ENCODE data around the gene TTC4.

TTC4 gene

GRCh38 chr1:54748094-54748835, 32.6 kb downstream of the TTC4 start:
- no peak for TF ChIP-seq GATA3 (IDR thresholded peaks at IDR 0.05; ENCODE audit: low read depth, low read length)

- TF ChIP-seq GATA2 (IDR thresholded peaks at IDR 0.05; ENCODE audit: low read depth, low read length) (no peak), GATA3 (IDR thresholded peaks at IDR 0.05; ENCODE audit: low read depth, low read length) (no peak)
Observed at GRCh38 chr1:54750596-54750995, 34.9 kb downstream of the TTC4 start.

- TF ChIP-seq GATA3 (IDR thresholded peaks at IDR 0.05; ENCODE audit: low read depth, low read length) (no peak), GATA2 (IDR thresholded peaks at IDR 0.05; ENCODE audit: low read depth, low read length) (no peak)
Observed at GRCh38 chr1:54751426-54751825, 35.8 kb downstream of the TTC4 start.

GRCh38 chr1:54754045-54754444, 38.4 kb downstream of the TTC4 start:
- TF ChIP-seq GATA2 (IDR thresholded peaks at IDR 0.05; ENCODE audit: low read depth, low read length), result no peak
- no peak for TF ChIP-seq GATA3 (IDR thresholded peaks at IDR 0.05; ENCODE audit: low read depth, low read length)

GRCh38 chr1:54754486-54755285, 39.0 kb downstream of the TTC4 start:
- TF ChIP-seq GATA3 (IDR thresholded peaks at IDR 0.05; ENCODE audit: low read depth, low read length) (no peak), GATA2 (IDR thresholded peaks at IDR 0.05; ENCODE audit: low read depth, low read length) (no peak)

- TF ChIP-seq GATA2 (IDR thresholded peaks at IDR 0.05; ENCODE audit: low read depth, low read length) (no peak), GATA3 (IDR thresholded peaks at IDR 0.05; ENCODE audit: low read depth, low read length) (no peak)
Observed at GRCh38 chr1:54757833-54758232, 42.2 kb downstream of the TTC4 start.

- no peak for TF ChIP-seq GATA3 (IDR thresholded peaks at IDR 0.05; ENCODE audit: low read depth, low read length)
- no peak for TF ChIP-seq GATA2 (IDR thresholded peaks at IDR 0.05; ENCODE audit: low read depth, low read length)
Observed at GRCh38 chr1:54758678-54759348, 43.2 kb downstream of the TTC4 start.

GRCh38 chr1:54763816-54764132, 48.1 kb downstream of the TTC4 start:
- no peak for TF ChIP-seq GATA3 (IDR thresholded peaks at IDR 0.05; ENCODE audit: low read depth, low read length)
- TF ChIP-seq GATA2 (IDR thresholded peaks at IDR 0.05; ENCODE audit: low read depth, low read length), result no peak

- TF ChIP-seq GATA3 (IDR thresholded peaks at IDR 0.05; ENCODE audit: low read depth, low read length) (no peak), GATA2 (IDR thresholded peaks at IDR 0.05; ENCODE audit: low read depth, low read length) (no peak)
Observed at GRCh38 chr1:54764133-54764921, 48.7 kb downstream of the TTC4 start, which contains the start of gene PARS2. Gene PARS2, minus strand, starts transcription at chr1:54764523. Its CDS starts 5,362 bp downstream, at chr1:54759161.

- TF ChIP-seq GATA3 (IDR thresholded peaks at IDR 0.05; ENCODE audit: low read depth, low read length), result no peak
- TF ChIP-seq GATA2 (IDR thresholded peaks at IDR 0.05; ENCODE audit: low read depth, low read length), result no peak
Observed at GRCh38 chr1:54764922-54765561, 49.4 kb downstream of the TTC4 start.

GRCh38 chr1:54766726-54767125, 51.1 kb downstream of the TTC4 start:
- TF ChIP-seq GATA2 (IDR thresholded peaks at IDR 0.05; ENCODE audit: low read depth, low read length) (no peak), GATA3 (IDR thresholded peaks at IDR 0.05; ENCODE audit: low read depth, low read length) (no peak)

GRCh38 chr1:54767526-54767925, 51.9 kb downstream of the TTC4 start:
- no peak for TF ChIP-seq GATA3 (IDR thresholded peaks at IDR 0.05; ENCODE audit: low read depth, low read length)
- TF ChIP-seq GATA2 (IDR thresholded peaks at IDR 0.05; ENCODE audit: low read depth, low read length), result no peak

GRCh38 chr1:54768093-54768492, 52.4 kb downstream of the TTC4 start:
- no peak for TF ChIP-seq GATA2 (IDR thresholded peaks at IDR 0.05; ENCODE audit: low read depth, low read length)
- TF ChIP-seq GATA3 (IDR thresholded peaks at IDR 0.05; ENCODE audit: low read depth, low read length), result no peak
